GM19193 (cell line): ENCODE data around the gene OTX2.

Source experiments
- POLR2A ChIP-seq: IDR thresholded peaks from 4 replicates; pipeline ENCODE4 v1.6.1; 2011; ENCODE audit not compliant: insufficient read depth, insufficient read length; ENCODE audit errors: extremely low read depth

Gene OTX2

DNA sequence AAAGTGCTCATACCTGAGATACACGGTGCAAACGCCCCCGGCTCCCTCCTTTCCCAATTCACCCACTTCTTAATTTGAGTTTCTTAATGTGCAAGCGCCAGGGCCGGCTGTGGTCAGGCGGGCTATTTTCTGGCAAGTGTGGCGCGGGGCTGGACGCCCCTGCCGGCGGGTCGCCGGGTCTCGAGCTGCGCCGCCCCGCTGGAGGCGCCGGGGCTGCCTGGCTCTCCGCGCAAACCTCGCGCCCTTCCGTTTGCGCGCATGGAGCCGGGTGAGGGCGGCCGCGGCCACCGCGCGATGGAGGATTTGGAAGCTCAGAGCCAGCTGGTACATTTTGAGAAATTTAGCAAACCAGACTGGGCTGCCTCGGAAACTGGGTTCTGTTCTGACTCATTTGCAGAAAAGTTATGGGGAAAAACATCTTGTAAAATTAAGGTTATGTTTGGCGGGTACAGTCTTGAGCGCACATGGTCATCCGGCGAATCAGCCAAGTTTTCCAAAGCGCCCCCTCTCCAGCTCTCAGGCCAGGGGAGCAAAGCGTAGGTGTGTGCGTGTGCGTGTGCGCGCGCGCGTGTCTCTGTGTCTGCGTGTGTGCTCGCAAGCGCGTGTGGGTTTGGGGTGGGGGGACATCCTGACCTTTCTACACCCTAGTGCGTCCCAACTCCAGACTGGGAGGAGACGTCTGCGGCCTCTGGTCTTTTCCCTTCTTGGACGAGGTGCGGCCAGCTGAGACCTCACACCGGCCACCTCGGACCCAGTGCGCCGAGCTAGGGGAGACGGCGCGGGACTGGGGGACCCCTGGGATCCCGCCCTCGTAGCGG is 6.5 kb upstream of the OTX2 start:
- TF ChIP-seq POLR2A = no peak

DNA sequence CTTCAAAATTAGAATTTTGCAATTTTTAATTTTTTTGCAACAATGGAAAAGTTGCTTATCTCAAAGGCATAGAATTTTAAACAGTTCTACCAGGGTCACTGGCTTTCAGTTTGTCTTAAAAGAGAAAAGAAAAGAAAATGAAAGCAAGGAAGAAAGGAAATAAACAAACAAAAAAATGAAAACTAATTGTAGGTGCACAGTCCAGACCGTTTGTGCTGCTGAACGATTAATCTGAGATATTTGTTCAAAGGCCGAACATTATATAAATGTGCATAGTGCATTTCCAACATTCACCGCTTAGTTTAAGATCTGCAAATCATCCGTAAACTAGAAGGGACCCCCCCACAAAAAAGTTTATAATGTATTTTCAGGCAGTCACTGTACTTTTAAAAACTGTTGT is 5.5 kb upstream of the OTX2 start:
- no peak for TF ChIP-seq POLR2A

DNA sequence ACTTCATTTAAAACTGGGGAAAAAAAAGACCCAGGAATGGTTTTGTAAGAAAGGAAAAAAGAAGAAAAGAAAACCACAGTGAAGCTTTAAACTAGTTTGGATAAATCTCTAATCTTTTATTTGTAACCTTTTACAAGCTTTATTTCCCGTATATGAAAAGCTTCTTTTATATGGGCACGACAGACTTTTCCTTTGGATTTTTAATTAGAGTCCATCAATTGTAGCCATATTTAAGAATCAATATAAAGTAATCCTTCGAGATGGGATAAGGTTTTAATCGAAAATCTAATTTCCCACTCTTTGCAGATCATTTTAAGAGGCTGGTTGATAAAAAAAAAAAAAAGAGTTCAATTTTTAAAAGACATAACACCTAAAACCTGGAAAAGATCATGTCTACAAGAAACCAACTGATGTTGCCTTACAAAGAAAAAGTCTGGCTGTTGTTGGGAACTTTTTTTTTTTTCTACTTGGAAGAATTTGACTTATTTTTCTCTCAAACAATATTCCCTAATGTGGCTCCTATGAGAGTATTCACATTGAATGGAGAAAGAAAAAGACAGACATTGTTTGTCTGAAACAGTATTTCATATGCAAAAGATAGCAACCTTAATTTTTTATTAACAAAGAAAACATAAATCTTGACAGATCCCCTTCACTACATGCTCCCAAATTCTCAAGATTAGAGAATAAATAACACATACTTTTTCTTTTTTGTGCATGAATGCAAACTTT is 4.9 kb upstream of the OTX2 start:
- no peak for TF ChIP-seq POLR2A

DNA sequence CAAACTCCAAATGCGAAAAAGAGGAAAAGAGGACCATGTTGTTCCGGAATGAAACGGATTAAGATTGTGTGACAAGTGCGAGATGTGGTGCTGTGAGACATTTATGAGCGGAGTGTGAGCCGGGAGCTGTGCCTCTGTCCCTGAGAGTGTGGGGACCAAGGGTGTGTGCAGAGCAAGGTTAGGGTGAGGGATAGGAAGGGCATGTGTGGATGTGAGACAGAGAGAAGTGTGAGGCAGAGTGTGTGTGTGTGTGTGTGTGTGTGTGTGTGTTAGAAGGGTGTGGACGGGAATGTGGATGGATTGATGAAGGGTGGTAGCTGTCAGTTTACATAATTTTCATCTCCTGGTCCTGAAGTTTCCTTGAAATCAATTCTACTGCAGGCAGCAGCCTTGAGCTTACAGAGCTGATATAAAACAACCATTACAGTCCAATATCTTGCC is 4.3 kb upstream of the OTX2 start:
- TF ChIP-seq POLR2A = no peak

DNA sequence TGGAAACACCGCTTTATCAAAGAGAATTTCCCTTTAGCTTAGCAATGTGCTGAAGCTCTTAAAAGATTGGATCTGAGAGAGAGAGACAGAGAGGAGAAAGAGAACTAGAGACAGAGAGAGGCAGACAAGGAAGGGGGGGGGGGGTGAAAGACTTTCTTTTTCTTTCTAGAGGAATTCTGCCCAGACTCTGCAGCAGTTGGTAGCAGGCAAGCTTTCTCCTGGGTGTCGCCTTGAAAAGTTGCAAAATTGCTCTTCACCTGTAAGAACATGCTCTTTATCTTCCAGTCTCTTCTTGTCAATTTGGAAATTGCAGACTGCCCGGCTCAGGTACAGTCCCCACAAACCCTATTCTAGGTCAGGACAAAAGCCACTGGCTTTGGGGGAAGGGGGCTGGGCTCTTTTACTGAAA is 2.9 kb upstream of the OTX2 start:
- TF ChIP-seq POLR2A = no peak

DNA sequence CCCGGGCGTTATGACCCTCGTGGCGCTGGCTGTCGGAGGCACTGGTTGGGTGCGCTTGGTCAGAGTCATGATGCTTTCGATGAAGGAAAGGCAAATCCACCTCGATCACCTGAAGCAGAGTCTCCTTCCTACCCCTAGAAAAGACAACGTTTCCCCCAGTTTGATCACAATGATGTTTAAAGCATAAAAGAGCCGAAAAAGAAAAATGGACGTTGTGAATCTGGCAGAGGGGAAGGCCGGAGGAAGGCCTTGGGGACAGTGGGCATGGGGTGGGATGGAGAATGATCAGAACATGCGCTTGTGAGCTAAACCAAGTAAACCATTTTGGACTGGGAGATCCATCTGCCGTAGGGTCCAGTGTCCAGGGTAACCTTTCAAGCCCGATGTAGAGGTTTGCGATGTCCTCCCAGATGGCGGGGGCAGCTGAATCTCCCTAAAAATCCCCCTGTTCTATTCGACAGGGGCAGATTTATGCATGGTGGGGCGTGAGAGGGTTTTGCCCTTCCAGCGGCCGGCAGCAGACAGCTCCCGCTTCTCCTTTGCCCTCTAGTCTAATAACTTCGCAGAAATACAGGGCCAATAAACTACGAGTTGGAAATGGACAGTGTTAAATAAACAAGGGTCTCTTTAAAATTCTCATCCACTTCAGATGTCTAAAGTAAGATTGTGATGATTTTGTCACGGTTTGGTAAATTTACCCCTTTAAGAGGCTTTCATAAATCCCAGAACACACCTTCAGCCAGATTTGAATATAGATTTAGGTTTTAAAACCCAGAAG is 2.3 kb upstream of the OTX2 start:
- no peak for TF ChIP-seq POLR2A

DNA sequence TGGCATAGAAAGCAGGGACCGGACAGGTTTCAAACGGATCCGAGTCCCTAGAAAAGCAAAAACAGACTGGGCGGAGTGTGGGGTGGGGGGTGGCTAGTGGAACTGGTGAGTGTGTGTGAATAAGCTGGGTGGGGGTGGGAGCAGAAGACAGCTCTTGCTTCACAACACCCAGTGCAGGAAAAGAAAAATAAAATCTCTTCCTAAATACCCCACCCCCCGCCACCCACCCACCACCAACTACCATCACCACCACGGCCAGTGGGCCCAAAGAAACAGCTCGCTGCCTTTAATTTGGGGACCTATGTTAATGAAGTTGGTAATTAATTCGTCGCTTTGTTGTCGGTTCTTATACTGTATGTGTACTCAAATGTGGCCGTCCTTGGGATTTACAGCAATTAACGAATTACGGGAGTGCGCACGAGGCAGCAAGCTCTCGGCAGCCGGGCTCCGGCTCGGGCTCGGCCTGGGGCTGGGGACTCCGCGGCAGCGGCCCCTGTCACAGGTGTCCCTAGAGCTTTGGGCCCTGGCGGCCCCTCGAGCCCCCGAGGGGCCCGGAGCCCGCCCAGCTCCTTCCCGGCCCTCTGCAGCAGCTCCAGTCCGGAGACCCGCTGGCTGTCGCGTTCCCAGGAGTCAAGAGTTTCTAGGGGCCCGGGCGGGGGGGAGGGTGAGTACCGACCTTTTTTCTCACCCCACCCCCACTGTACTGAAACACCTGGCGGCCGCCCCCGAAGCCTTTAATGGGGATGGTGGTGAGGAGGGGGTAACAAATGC is 1.5 kb upstream of the OTX2 start:
- TF ChIP-seq POLR2A = no peak

DNA sequence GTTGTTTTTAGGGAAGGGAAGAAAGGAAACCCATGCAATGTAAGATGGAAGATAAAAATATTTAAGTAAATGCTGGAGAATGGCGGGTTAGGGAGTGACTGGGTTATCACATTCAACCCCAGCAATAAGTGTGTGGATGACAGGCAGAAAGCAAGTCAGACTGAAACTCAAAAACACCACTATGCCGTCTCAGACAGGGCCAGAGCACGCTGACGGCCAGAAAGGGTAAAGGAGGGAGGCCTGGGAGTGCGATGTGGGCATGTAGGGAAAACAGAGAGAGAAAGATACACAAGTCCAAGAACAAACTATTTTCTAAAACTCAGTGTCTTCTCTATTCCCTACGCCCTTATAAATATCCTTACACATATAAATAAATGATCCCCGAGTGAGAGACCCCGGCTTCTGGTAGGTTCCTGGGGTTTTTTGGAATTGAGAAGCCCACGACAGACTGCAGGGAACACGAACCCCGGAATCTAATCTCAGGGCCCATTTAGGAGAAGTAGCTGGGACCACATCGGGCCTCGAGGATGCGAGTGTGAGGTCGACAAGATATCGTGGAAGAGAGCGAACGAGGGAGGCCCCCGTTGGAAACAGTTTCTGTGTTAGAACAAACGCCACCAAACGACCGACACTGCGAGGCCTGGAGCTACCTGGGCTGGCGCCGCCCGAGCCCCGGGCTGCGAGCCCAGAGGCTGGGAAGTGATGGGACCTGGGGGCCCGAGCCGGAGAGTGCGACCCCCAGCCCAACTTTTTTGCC is 735 bp upstream of the OTX2 start:
- no peak for TF ChIP-seq POLR2A

DNA sequence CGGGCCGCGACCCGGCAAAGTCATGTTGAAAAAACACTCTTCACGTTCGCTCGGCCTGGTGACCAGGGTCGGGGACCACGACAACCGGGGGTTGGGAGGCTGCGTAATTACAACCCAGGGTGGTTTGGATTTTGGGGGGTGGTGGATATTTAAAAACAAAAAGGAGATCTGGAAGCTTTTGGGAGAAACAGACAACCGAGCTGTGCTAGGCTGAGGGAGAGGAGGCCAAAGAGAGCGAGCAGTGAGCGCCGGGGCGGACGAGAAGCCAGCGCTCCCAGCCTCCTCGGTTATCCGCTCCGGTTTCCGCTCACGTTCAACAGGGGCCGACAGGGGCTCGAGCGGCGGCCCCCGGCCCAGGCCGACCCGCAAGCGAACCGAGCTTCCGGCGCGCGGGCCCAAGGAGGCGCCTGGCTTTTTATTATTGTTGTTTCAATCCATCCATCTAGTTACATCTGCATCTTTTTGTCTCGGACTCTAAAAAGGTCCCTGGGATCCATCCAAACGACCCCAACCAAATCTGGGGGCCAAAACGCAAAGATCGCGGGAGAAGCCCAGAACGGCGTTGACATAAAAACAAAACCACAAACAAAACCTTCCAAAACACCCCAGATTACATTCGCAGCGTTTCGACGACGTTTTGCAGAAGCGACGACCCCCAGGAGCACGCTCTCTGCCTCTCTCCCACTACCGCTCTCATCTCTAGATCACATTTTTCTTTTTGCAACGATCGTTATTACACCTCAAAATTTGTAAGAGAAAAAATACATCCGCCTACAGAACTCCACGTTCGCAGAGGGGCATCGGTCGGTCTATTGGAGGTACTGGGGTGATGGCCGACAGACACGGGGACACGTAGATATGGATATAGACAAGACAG is 771 bp downstream of the OTX2 start:
- TF ChIP-seq POLR2A = no peak

DNA sequence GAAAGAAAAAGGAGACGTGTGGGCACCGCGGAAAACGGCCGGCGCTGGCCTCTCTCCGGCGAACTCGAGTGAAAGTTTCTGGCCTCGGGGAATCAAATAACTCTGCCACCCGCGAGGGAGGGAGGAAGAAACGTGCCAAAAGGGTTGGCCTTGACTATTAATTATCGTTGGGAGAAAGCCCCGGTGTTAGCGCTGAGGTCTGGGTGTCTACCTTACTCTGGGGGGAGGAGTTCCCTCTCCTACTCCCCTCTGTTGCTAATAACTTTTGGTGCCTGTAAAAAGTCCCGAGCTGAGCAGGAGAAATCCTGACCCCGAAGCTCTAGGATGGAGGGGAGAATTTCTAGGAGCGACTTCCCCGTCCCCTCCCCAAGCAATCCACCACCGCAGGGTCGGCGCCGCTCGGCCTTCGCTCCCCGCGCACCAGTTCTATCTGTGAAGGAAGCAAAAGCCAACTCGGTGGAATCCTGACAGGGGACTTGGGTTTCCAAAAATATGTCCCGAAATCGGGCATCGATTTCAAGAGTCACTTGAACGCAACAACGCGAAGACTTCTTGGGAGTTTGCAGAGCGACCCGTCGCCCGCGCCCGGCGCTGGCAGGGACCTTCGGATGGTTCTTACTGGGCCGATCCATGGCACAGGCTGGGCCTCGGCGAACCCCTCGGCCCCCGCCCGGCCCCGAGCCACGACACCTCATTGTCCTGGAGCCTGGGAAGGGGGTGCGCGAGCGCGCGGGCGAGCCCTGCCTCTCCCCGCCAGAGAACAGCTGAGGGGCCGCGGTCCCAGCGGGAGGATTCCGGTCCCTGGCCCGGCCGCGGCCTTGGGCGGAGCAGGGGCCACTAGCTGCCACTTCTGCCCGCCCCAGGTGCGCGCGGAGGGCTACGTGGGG is 1.7 kb downstream of the OTX2 start:
- TF ChIP-seq POLR2A = no peak

DNA sequence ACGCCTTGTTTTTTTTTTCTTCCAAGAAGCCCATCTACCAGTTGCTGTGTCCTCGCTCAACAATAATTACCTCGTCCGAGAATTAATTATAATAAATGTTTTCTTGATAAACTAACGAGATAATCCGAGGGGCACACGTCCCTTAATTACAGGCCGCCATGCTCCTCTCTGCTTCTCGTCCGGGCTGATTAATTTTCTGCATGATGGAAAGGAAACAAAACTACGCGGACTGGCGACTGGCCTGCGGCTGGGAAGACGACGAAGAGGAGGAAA is 2.2 kb downstream of the OTX2 start:
- TF ChIP-seq POLR2A = no peak

DNA sequence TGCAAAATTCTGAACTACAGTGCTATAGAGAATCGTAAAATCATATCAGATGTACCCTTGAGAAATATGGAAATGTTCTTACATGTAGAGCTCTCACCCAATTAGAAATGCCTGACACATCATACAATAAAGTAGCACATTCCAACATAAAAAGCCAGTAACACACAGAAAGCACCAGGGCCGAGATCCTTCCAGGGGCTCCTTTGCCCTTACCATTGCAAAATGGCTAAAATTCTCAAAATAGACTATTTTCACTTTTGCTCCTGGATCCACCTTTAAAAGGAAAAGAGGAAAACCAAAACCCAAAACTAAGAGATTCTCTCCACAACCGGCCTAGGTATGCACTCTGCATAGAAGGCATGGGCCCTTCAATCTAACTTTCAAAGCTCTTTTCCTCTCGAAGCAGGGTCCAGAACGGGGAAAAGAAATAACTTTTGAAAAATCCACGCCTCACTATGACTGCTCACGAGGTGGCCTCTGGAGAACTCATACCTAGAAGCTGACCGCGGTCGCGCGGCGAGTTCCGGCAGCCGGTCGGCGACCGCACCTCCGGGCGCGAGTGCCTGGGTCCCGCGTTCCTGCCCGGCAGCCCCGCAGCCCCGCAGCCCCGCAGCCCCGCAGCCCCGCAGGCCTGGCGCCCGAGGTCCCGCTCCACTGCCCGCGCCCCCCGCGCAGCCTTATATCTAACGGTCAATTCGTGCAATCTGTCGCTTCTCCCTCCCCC is 2.7 kb downstream of the OTX2 start:
- no peak for TF ChIP-seq POLR2A
